GM18508 (cell line): Measurements from ENCODE around the gene ATP8B3.
"Not testable (repeated sequence)": the region's sequence is repeated elsewhere in the genome, so short reads cannot be mapped to it uniquely, and the experiment has no call there.

Experiments
- ATAC-seq: cut with Tn5 transposase; IDR thresholded peaks from one replicate; pipeline ENCODE4 v1.9.1; 2021; ENCODE audit warnings: moderate number of reproducible peaks; ENCODE audit not compliant: insufficient read depth, unreplicated experiment

ATP8B3 gene

DNA sequence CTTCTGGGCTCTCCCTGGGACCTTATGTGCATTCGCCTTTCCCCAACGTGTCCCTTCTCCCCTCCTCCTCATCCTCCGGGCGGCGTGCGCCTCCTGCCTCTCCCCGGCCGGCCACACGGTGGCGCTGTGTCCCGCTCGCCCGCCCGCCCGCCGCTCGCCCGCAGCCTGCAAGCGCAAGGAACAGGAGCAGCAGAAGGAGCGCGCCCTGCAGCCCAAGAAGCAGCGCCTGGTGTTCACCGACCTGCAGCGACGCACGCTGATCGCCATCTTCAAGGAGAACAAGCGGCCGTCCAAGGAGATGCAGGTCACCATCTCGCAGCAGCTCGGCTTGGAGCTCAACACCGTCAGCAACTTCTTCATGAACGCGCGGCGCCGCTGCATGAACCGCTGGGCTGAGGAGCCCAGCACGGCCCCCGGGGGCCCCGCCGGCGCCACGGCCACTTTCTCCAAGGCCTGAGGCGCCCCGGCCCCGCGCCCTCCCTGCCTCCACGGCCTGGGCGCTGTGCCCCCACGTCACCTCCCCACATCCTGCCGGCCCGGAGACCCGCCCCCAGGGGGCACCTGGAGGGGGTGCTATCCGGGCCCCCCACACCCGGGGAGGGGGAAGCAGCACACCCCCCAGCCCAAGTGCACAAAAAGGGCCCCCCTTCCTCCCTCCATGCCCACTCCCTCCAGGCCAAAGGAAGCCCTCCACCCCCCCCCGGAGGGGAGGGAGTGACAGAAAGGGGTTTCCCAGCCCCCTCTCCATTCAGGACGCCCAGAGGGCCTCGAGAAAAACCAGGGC lies 36.9 kb downstream of the ATP8B3 start:
- ATAC-seq, result no peak

DNA sequence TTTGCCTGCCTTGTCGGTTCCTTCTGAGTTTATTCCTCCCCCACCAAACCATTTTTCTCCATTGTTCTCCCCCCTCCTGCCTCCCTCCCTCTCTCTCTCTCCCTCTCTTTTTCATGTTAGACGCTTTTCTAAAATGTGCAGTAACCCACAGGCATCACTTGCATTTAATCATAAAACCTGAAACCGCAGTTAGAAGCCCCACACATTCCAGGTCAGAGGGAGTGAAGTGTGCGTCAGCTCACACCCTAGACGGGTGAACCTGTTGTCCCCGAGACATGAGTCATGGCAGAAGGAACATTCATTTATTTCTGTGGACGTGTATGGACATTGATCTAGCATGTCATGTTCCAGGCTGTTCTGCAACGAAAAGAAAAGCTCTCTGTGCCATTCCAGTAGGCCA lies 38.9 kb downstream of the ATP8B3 start:
- no peak for ATAC-seq

DNA sequence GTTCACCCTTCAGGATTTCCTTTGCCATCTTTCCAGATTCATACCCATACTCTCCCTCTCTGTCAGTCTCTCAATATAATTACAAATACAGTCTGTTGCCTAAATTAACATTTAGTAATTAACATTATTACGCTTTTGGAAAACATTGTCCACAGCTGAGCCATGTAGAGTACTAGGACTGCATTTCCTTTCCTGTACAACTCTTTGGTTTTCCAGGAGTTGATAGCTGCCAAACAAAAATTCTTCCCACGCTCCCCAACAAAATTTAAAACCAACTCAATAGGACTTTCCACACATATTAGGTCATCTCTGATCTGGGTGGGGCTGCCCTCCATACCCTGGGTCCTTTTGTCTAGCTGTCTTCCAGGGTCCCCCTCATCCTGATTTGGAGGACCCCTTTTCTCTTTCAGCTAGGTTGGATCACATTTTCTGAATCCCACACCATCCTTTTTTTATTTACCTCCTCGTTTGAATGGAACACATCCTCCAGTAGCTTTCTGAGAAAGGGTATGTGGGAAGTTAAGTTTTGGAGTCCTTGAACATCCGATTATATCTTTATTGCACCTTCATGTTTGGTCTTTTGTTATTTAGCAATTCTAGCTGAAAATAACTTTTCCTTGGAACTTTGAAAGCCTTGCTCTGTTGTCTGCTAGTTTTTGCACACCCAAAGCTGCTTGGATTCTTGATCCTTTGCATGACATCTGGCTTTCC lies 41.1 kb downstream of the ATP8B3 start:
- no peak for ATAC-seq

DNA sequence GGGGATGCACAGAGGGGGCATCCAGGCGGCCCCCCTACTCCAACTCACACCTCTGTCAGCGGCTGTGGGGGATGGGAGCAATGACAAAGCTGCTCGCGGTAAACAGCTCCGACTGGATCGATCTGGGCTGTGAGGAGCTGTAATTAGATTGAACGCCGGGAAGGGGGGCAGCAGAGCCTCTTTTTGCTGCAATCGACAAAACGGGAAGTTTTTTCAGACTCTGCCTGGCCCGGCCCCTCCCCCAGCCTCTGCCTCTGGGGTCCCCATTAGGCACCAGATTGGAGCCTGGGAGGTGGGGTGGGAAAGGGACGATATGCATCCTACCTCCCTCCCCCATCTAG lies 42.5 kb downstream of the ATP8B3 start:
- no peak for ATAC-seq

DNA sequence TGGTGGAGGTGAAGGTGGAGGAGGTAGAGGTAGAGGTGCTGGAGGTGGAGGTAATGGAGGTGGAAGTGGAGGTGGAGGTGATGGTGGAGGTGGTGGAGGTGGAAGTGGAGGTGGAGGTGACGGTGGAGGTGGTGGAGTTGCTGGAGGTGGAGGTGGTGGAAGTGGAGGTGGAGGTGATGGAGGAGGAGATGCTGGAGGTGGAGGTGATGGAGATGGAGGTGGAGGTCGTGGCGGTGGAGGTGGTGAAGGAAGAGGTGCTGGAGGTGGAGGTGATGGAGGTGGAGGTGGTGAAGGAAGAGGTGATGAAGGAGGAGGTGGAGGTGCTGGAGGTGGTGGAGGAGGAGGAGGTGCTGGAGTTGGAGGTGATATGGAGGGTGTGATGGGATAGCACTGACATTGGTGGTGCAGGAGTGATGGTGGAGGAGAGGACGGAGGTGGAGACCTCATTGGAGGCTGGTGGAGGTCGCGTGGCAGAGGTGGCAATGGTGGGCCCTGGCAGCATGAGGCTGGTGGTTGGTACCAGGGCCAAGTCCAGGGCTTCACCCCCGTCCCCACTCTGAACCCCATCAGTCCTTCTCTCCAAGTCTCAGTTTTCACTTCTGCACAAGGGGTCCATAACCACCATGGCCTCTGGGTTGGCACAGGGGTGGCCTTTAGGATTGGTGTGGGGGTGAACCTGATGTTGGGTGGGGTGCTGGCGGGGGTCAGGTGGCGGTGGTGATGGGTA lies 43.0 kb downstream of the ATP8B3 start:
- ATAC-seq, result no peak

DNA sequence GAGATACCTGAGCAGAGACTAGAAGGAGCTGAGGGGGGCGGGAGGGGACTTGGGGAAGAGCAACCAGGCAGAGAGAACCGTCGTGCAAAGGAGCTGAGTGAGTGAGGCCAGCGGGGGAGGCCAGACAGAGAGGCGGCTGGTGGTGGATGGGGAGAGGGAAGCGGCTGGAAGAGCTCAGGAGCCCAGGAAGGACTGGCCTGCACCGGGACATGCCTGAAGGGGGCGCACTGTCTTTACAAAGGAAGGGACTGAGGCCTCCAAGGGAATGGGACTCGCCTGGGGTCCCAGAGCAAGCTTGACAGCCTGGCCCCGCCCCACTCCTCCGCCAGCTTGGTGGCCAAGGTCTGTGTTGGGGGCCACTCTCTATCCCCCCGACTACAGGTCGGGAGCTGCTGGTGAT lies 43.8 kb downstream of the ATP8B3 start:
- no peak for ATAC-seq

DNA sequence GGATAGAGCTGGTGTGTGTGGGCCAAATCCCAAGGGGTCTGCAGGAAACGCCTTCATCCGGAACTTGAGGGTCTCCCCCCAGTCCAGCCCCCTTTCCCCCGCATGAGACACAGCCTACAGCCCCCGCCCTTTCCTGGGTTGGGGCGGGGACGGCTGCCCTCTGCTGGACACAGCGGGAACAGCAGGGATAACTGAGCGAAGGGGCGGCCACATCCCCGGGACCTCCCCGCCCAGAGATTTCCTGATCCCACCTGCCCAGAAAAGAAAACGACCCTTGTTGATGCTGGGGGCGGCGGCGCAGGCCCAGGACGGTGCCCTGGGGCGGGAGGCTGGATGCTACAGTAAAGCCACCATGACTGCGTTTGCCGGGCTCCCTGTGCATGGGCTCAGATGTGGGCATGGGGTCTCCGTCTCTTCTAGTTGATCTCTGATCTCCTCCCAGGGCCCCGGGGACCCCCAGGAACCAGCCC lies 44.6 kb downstream of the ATP8B3 start:
- ATAC-seq, result no peak

DNA sequence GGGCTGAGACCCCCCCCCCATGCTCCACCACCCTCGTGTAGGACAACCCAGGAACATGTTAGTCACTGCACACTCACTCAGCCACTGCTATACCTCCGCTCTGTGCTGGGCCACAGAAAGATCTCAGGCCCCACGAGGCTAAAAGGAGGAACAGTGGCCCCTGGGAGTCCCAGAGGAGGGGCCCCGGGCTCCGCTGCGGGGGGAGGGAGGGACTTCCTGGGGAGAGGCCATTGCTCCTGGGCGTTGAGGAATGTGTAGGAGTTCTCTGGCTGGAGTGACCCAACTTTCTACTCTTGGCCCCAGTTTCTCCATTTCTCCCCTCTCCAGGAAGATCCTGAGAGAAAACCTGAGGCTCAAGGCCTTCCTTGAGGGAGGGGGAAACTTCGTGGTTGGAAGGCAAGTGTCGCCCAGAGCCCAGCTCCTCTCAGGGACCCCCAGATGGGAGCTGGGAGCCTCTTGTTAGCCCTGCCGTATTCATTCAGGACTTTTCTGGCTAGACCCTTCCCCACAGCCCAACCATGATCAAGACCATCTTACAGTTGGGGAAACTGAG lies 45.2 kb downstream of the ATP8B3 start:
- no peak for ATAC-seq

DNA sequence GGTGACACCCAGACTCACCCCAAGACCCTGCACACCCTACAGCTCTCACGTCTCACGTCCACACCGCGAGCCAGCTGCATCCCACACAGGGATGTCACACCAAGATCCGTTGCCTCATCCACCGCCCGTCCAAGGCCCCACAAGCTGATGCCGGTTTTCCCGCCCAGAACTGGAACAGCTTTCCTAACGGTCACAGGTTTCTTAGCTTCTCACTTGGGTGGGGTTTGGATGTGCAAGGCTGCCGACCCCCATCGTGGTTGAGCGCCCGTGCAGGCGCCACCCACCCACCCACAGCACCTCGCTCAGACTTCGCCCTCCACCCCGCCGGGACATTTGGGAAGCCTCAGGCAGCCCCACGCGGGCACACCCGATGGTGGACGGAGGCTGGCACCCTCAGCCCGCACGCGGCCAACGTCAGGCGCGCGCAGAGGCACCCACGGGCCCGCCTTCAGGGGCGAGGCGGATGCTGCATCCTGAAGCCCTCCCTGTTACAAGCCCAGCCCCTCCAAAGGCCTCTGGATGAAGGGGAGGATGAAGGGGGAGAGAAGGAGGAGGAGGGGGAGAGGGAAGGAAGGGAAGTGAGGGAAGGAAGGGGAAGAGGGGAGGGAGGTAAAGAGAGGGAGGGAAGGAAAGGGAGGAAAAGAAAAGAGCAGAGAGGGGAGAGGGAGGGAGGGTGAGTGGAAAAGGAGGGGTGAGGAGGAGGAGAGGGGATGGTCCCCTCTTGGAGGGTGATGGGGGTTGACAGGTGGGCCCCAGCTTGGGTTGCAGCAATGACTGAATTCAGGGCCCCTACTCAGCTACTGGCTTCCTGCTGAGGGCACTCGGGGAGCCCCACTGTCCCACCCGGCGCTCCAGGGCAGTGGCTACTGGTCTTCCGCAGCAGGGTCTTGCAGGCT lies 45.9 kb downstream of the ATP8B3 start:
- ATAC-seq, result no peak

DNA sequence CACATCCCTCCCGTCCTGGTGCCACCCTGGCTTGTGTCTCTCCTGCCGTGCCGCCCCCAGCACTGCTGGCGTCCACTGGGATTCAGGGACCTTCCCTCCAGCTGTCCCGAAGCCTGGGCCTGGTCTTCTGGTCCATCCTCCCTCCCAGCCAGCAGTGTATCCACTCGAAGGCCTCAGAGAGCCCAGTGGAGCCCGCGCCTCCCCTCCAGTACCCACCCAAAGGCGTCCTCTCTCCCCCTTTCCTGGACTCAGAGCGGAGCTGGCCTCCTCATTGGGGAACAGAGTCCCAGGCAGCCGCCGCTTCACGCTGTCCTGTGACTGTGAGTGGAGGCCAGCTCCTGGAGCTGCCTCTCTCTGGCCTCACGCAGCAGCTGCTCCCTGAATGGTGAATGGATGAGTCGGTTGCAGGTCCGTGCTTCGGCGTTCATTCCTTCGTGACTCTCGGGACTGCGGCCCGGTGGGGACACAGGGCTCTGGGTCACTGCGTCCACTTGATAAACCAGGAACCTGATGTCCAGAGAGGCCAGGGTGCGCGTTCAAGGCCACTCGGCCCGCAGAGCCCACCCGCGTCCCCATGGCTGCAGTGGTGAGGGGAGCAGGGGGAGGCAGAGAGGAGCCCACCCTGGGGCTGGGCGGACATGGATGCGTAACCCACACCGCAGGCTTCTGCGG lies 46.7 kb downstream of the ATP8B3 start:
- no peak for ATAC-seq

DNA sequence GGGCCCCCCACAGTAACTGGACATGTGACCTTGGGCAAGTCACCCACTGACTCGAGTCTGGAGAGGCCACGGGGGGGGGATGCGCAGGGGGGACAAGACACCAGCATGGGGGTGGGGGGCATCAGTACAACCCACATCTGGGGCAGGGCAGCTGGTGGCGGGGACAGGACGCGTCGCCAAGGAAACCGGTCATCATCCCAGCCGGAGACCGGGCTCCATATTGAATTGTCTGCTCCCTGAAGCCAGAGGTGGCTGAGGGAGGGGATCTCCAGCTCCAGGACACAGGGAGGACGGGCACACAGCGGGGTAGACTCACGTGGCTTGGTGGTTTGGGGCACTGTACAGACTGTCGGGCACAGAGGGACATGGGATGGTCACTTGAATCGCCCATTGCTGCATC lies 47.3 kb downstream of the ATP8B3 start:
- no peak for ATAC-seq

DNA sequence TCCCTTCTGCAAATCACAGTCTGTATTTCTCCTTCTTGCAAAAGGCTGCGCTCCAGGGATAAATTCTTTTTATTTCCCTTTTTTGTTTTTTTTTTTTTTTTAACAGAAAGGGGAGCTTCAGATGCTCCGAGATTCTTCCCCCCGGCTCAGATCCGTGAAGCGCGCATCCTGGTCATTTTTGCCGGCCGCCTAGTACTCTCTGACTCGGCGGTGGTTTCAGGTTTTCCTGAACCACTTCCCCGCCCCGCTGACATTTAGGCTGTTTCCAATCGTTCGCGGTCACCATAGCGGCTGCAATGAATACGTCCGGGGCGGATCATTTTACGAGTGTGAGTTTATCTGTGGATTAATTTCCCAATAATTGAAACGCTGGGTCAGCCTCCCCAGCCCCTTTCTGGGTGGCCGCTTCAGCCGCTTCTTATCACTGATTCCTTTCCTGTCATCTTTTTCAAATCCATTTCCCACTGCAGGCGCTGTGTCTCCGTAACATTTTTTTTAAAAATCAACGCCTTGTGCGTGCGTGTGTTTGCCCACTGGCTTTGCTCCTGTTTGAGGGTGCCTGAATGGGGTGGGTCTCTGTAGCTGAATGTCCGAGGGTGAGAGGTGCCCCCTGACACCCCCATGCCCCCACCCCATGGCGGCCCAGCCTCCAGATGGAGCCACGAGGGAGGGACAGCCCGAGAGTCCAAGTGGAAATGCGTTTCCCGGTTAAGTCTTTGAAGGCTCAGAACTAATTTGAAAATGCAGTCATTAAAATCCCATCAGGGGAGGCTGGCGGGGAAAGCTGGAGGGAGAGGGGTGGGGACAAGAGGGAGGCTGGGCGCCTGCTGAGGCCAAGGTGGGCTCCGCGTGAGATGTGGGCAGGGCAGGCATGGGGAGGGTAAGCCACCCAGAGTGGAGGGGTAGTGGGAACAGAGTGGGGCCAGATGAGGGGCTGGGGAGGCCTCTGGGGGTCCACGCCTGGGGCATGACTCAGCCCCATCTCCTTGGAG lies 48.1 kb downstream of the ATP8B3 start:
- ATAC-seq, result no peak

DNA sequence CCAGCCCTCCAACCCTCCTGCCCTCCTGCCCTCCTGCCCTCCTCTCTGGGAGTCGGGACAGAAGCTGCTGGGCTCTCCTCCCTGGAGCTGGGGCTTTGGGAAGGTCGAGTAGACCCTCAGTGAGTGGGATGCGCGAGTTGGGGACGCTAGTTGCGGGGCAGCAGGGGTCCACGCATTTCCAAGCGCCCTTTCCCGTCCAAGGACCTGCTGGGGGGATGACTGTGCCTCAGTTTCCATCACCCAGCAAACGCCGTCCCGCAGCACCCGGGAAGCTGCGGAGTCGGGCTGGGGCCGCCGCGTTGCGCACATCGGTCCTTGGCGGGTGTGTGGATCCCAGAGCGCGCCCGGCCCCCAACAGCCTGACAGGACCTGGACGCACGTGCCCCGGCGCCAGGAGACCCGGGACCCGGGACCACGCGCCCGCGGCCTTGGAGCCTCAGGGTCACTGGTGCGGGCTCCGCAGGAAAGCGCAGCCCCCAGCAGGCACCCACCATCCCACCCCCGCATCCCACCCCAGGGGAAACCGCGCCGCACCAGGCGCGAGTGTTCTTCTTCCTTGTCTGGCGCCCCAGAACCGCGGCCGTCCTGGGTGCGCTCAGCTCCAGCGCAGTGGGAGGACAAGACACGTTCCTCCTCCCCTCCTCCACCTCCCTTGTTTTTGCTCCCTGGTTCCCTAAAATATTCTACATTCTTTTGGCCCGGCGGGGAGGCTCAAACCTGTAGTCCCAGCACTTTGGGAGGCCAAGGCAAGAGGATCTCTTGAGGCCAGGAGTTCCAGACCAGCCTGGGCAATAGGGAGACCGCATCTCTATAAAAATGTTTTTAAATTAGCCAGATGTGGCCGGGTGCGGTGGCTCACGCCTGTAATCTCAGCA lies 49.6 kb downstream of the ATP8B3 start:
- no peak for ATAC-seq

DNA sequence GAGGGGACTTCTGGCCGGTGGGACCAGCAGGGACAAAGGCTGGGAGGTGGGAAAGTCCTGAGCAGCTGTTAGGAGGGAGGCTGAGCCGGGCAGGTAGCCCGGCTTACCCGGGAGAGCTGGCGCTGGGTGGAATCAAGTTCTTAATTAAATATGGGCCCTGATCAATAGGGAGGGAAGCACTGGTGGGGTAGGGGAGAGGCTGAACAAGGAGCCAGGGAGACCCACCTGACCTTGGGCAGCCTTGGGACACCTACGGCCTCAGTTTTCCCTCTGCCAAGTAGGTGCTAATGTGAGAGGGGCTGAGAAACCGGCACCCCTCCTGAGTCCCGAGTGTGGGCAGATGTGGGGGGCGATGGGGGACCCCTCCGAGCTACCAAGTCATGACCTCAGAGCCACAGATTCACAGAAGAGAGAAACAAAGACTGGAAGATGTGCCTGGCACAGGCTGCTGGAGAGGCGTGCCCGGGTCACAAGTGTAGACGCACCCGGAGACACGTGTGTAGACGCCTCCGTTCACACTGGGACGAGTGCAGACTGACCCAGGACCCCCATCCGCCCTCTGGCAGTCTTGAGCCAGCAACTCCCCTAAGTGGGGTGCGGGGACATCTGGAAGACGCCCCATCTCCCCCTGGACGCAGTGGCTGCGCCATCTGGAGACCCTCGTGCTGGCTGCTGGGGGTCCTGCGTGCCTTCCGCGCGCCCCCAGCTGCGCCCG lies 50.4 kb downstream of the ATP8B3 start:
- no peak for ATAC-seq

DNA sequence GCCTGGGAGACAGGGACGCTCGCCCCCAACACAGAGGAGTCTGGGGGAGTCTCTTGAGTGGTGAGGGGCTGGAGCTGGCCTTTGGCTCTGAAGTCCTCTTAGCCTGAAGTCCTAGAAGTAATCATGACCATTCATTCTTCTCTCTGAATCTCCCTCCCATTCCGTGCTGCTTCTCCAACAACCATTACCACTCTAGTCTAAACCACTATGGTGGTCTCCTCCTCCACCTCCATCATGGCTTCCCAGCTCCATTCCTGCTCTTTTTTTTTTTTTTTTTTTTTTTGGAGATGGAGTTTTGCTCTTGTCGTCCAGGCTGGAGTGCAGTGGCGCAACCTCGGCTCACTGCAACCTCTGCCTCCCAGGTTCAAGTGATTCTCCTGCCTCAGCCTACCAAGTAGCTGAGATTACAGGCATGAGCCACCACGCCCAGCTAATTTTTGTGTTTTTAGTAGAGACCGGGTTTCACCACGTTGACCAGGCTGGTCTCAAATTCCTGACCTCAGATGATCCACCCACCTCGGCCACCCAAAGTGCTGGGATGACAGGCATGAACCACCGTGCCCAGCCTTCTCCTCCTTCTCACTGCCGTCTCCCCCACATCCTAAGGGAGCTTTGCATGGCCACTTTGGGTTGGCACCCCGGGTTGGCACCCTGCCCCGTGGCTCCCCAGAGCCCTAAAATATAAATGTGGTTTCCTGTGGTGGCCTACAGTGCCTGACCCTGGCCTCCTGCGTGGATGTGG lies 51.1 kb downstream of the ATP8B3 start:
- ATAC-seq, result not testable (repeated sequence)

DNA sequence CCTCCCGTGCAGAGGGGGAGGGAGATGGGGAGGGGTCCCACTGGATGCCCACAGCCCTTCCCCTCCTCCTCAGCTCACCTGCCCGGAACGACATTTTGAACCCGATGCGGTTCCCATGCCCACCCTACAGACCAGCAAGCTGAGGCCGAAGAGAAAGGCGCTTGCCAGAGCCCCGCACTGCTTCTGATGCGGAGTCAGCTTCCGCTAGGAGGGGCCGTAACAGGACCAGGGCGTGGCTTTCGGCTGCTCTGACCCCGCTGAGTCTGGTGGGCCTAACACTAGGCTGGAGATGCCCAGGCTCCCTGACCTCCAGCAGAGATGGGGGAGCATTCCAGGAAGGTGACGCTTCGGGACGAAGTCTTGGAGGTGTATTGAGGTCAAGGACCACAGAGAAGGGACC lies 52.1 kb downstream of the ATP8B3 start:
- ATAC-seq, result no peak
